ENCODE measurements around the gene LRRC73.
A peak's percentile ranks its signal among the peaks of the same experiment; 100 is the strongest.

The LRRC73 gene

GRCh38 chr6:43489277-43490072 lies 20.7 kb downstream of the LRRC73 start:
- Histone ChIP-seq H3K4me2 (ENCODE audit: low read length, poor library complexity, severe bottlenecking) (no peak overlapping the region), H3K79me1 (replicated peaks; ENCODE audit: low read length, poor library complexity, severe bottlenecking) (peaks cover 27% of the 10 kb centered on the region), H3K4me3 (ENCODE audit: insufficient read depth in 1 of 2, low read depth in 1 of 2, low read length in 2 of 2) (no peak overlapping the region), H4K91ac (ENCODE audit: low read length) (no peak overlapping the region), H2AK5ac (ENCODE audit: low read length, severe bottlenecking) (no peak overlapping the region), H3K9ac (ENCODE audit: low read length) (no peak overlapping the region), H3K27ac (ENCODE audit: low read length, poor library complexity, severe bottlenecking) (no peak overlapping the region), H3K4me1 (ENCODE audit: control insufficient read depth, insufficient read depth, low read depth, low read length) (peaks cover 9% of the 10 kb centered on the region), H2BK15ac (ENCODE audit: low read depth, poor library complexity, severe bottlenecking) (no peak overlapping the region), H2BK12ac (ENCODE audit: low read length in 2 of 2) (no peak overlapping the region), H3K23ac (ENCODE audit: low read length in 2 of 2) (peak overlapping the region in 1 of 2 experiments; percentile 56), H3K9me3 (ENCODE audit: control insufficient read depth, low read length) (no peaks in the 10 kb centered on the region), H3K14ac (ENCODE audit: low read length in 2 of 2) (no peak overlapping the region), H2AFZ (ENCODE audit: low read depth, low read length) (no peak overlapping the region), H3K36me3 (ENCODE audit: control insufficient read depth in 1 of 2, insufficient read depth in 2 of 2, low read depth in 1 of 2, low read length in 2 of 2) (peaks cover 6 to 17% of the 10 kb centered on the region in 2 experiments), H3K18ac (ENCODE audit: low read depth in 1 of 2, low read length in 2 of 2) (no peak overlapping the region), H2BK5ac (ENCODE audit: low read depth, low read length, poor library complexity, severe bottlenecking) (no peak overlapping the region), H4K8ac (ENCODE audit: low read length) (no peak overlapping the region), H2BK120ac (ENCODE audit: low read depth, low read length) (no peak overlapping the region), H3K27me3 (ENCODE audit: control insufficient read depth in 1 of 2, insufficient read depth in 1 of 2, low read length in 2 of 2) (no peaks in the 10 kb centered on the region), H3K4ac (ENCODE audit: low read depth in 1 of 2, low read length in 2 of 2) (no peak overlapping the region)
- DNase-seq: no peak
- 91% methylated on average over 12 of the region's 12 CpGs for WGBS

DNA sequence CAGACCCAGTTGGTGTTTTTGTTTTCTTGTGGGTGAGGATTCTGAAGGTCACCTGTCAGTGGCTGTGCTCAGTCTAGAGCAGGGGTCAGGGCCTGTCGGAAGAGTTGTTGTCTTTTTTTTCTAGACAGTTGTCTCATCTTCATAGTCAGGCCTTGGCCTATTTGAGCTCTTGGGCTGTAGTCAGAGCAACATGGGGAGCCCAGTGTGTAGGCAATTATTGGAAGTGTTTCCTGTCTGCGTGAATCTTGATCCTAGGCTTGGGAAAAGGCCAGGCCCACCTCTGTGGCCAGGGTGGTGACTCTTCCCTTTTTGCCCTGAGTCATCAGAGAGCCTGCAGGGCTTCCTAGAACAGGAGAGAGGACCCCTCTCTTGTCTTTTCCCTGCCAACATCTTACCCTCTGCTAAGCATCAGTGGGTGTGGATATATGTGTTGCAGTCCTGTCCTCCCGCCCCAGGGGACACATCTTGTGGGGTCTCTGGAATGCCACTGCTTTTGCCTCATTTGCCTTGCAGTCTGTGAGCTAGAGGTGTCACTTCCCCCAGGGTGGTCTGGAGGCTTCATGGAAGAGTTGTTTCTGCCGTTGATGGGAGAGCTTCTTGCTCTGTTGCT lies 21.4 kb downstream of the LRRC73 start:
- 78% methylated on average over 4 of the region's 4 CpGs for WGBS
- no peak overlapping the region for H2BK12ac ChIP-seq (ENCODE audit: low read length in 2 of 2)
- H2BK5ac ChIP-seq (ENCODE audit: low read depth, low read length, poor library complexity, severe bottlenecking): no peak overlapping the region
- no peak overlapping the region for H2AFZ ChIP-seq (ENCODE audit: low read depth, low read length)
- no peak overlapping the region for H4K8ac ChIP-seq (ENCODE audit: low read length)
- H3K27ac ChIP-seq (ENCODE audit: low read length, poor library complexity, severe bottlenecking): no peak overlapping the region
- H3K4me2 ChIP-seq (ENCODE audit: low read length, poor library complexity, severe bottlenecking): no peak overlapping the region
- H3K27me3 ChIP-seq (ENCODE audit: control insufficient read depth in 1 of 2, insufficient read depth in 1 of 2, low read length in 2 of 2): no peaks in the 10 kb centered on the region
- H3K14ac ChIP-seq (ENCODE audit: low read length in 2 of 2): no peak overlapping the region
- H2BK15ac ChIP-seq (ENCODE audit: low read depth, poor library complexity, severe bottlenecking): no peak overlapping the region
- no peak overlapping the region for H2AK5ac ChIP-seq (ENCODE audit: low read length, severe bottlenecking)
- no peak overlapping the region for H2BK120ac ChIP-seq (ENCODE audit: low read depth, low read length)
- H3K9me3 ChIP-seq (ENCODE audit: control insufficient read depth, low read length): no peaks in the 10 kb centered on the region
- DNase-seq: no peak
- no peak overlapping the region for H3K18ac ChIP-seq (ENCODE audit: low read depth in 1 of 2, low read length in 2 of 2)
- H4K91ac ChIP-seq (ENCODE audit: low read length): no peak overlapping the region
- peaks cover 6% of the 10 kb centered on the region for H3K4me1 ChIP-seq (ENCODE audit: control insufficient read depth, insufficient read depth, low read depth, low read length)
- H3K79me1 ChIP-seq (replicated peaks; ENCODE audit: low read length, poor library complexity, severe bottlenecking): peaks cover 24% of the 10 kb centered on the region
- H3K36me3 ChIP-seq (ENCODE audit: control insufficient read depth in 1 of 2, insufficient read depth in 2 of 2, low read depth in 1 of 2, low read length in 2 of 2): peaks cover 6 to 17% of the 10 kb centered on the region in 2 experiments
- no peak overlapping the region for H3K4me3 ChIP-seq (ENCODE audit: insufficient read depth in 1 of 2, low read depth in 1 of 2, low read length in 2 of 2)
- H3K4ac ChIP-seq (ENCODE audit: low read depth in 1 of 2, low read length in 2 of 2): no peak overlapping the region
- H3K23ac ChIP-seq (ENCODE audit: low read length in 2 of 2): no peak overlapping the region
- H3K9ac ChIP-seq (ENCODE audit: low read length): peak overlapping the region; percentile 6

GRCh38 chr6:43481591-43482236 lies 28.4 kb downstream of the LRRC73 start:
- Histone ChIP-seq H3K14ac (ENCODE audit: low read length in 2 of 2) (no peak overlapping the region), H3K27ac (ENCODE audit: low read length, poor library complexity, severe bottlenecking) (no peak overlapping the region)
- WGBS: 94% methylated on average over 11 of the region's 11 CpGs

DNA sequence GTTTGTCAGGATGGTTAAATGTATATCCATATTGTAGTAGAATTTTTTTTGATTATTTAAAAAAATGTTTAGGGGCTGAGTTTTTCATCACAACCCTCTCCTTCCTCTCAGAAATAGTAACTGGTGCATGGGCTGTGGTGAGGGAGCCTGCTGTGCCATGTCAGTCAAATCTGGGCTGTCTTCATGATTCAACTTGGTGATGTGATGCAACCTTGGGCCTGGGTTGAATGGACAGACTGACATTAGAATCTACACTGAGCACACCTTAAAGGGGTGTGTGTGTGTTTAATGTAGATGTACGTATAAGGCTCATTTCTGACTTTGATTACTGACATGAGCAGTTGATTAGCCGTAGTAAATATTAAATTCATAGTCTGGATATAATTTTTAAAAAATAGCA lies 29.1 kb downstream of the LRRC73 start:
- no CpG with 5 or more reads among the region's 2 CpGs for WGBS
- no peak overlapping the region for H2AFZ ChIP-seq (ENCODE audit: low read depth, low read length)
- H3K14ac ChIP-seq (ENCODE audit: low read length in 2 of 2): no peak overlapping the region
- H3K9me3 ChIP-seq (ENCODE audit: control insufficient read depth, low read length): no peaks in the 10 kb centered on the region
- no peak overlapping the region for H2BK12ac ChIP-seq (ENCODE audit: low read length in 2 of 2)
- H3K9ac ChIP-seq (ENCODE audit: low read length): no peak overlapping the region
- no peak overlapping the region for H3K27ac ChIP-seq (ENCODE audit: low read length, poor library complexity, severe bottlenecking)
- no peak overlapping the region for H3K4me2 ChIP-seq (ENCODE audit: low read length, poor library complexity, severe bottlenecking)
- H2BK15ac ChIP-seq (ENCODE audit: low read depth, poor library complexity, severe bottlenecking): no peak overlapping the region
- no peak overlapping the region for H3K18ac ChIP-seq (ENCODE audit: low read depth in 1 of 2, low read length in 2 of 2)
- no peak for DNase-seq
- H3K27me3 ChIP-seq (ENCODE audit: control insufficient read depth in 1 of 2, insufficient read depth in 1 of 2, low read length in 2 of 2): no peaks in the 10 kb centered on the region
- no peak overlapping the region for H2BK5ac ChIP-seq (ENCODE audit: low read depth, low read length, poor library complexity, severe bottlenecking)
- H3K4ac ChIP-seq (ENCODE audit: low read depth in 1 of 2, low read length in 2 of 2): no peak overlapping the region
- no peak overlapping the region for H2AK5ac ChIP-seq (ENCODE audit: low read length, severe bottlenecking)
- H4K91ac ChIP-seq (ENCODE audit: low read length): no peak overlapping the region
- H3K79me1 ChIP-seq (replicated peaks; ENCODE audit: low read length, poor library complexity, severe bottlenecking): peaks cover 42% of the 10 kb centered on the region
- no peak overlapping the region for H3K23ac ChIP-seq (ENCODE audit: low read length in 2 of 2)
- peaks cover 0 to 9% of the 10 kb centered on the region in 2 experiments for H3K36me3 ChIP-seq (ENCODE audit: control insufficient read depth in 1 of 2, insufficient read depth in 2 of 2, low read depth in 1 of 2, low read length in 2 of 2)
- peaks cover 6% of the 10 kb centered on the region for H3K4me1 ChIP-seq (ENCODE audit: control insufficient read depth, insufficient read depth, low read depth, low read length)
- no peak overlapping the region for H2BK120ac ChIP-seq (ENCODE audit: low read depth, low read length)
- no peak overlapping the region for H4K8ac ChIP-seq (ENCODE audit: low read length)
- no peak overlapping the region for H3K4me3 ChIP-seq (ENCODE audit: insufficient read depth in 1 of 2, low read depth in 1 of 2, low read length in 2 of 2)

More at GRCh38 chr6:43481591-43482236, 28.4 kb downstream of the LRRC73 start:
- H3K79me1 ChIP-seq (replicated peaks; ENCODE audit: low read length, poor library complexity, severe bottlenecking): peaks cover 45% of the 10 kb centered on the region
- no peak overlapping the region for H3K18ac ChIP-seq (ENCODE audit: low read depth in 1 of 2, low read length in 2 of 2)
- peaks cover 0 to 9% of the 10 kb centered on the region in 2 experiments for H3K36me3 ChIP-seq (ENCODE audit: control insufficient read depth in 1 of 2, insufficient read depth in 2 of 2, low read depth in 1 of 2, low read length in 2 of 2)
- no peaks in the 10 kb centered on the region for H3K27me3 ChIP-seq (ENCODE audit: control insufficient read depth in 1 of 2, insufficient read depth in 1 of 2, low read length in 2 of 2)
- H3K4me2 ChIP-seq (ENCODE audit: low read length, poor library complexity, severe bottlenecking): no peak overlapping the region
- no peak for DNase-seq
- H4K91ac ChIP-seq (ENCODE audit: low read length): no peak overlapping the region
- no peak overlapping the region for H2AK5ac ChIP-seq (ENCODE audit: low read length, severe bottlenecking)
- H3K9me3 ChIP-seq (ENCODE audit: control insufficient read depth, low read length): no peaks in the 10 kb centered on the region
- H2BK15ac ChIP-seq (ENCODE audit: low read depth, poor library complexity, severe bottlenecking): no peak overlapping the region
- H3K9ac ChIP-seq (ENCODE audit: low read length): no peak overlapping the region
- no peak overlapping the region for H2BK120ac ChIP-seq (ENCODE audit: low read depth, low read length)
- no peak overlapping the region for H3K23ac ChIP-seq (ENCODE audit: low read length in 2 of 2)
- H4K8ac ChIP-seq (ENCODE audit: low read length): no peak overlapping the region
- H3K4me1 ChIP-seq (ENCODE audit: control insufficient read depth, insufficient read depth, low read depth, low read length): peaks cover 6% of the 10 kb centered on the region
- H3K4me3 ChIP-seq (ENCODE audit: insufficient read depth in 1 of 2, low read depth in 1 of 2, low read length in 2 of 2): no peak overlapping the region
- H3K4ac ChIP-seq (ENCODE audit: low read depth in 1 of 2, low read length in 2 of 2): no peak overlapping the region
- no peak overlapping the region for H2BK5ac ChIP-seq (ENCODE audit: low read depth, low read length, poor library complexity, severe bottlenecking)
- H2BK12ac ChIP-seq (ENCODE audit: low read length in 2 of 2): no peak overlapping the region
- H2AFZ ChIP-seq (ENCODE audit: low read depth, low read length): no peak overlapping the region
